Mesenchymal stem cell (in vitro differentiated cells and primary cell): ENCODE data around the gene SLC38A8.

ENCODE experiments used
- DNase-seq: peaks from one replicate; pipeline ENCODE4 v3.0.0-alpha.2; 2013
- H2AFZ ChIP-seq: one replicate; pipeline ENCODE4 v1.6.1; 2013; ENCODE audit warnings: low read depth, mild to moderate bottlenecking, control low read depth, inconsistent platforms, low read length, moderate library complexity
- H2AK5ac ChIP-seq: 2 replicates; pipeline ENCODE4 v1.6.1; 2013; ENCODE audit warnings: low read length, moderate library complexity, mild to moderate bottlenecking, inconsistent platforms; ENCODE audit not compliant: severe bottlenecking
- H2BK120ac ChIP-seq: one replicate; pipeline ENCODE4 v1.6.1; 2013; ENCODE audit warnings: low read depth, mild to moderate bottlenecking, inconsistent platforms, low read length, moderate library complexity
- H2BK12ac ChIP-seq, 2 experiments: one replicate each; pipeline ENCODE4 v1.6.1; 2013; ENCODE audit warnings: inconsistent platforms in 2 of 2, low read length in 2 of 2, mild to moderate bottlenecking in 2 of 2, moderate library complexity in 2 of 2, control low read depth in 1 of 2
- H2BK15ac ChIP-seq: one replicate; pipeline ENCODE4 v1.6.1; 2013; ENCODE audit warnings: mild to moderate bottlenecking, low read depth, inconsistent platforms; ENCODE audit not compliant: poor library complexity, severe bottlenecking
- H2BK5ac ChIP-seq: 2 replicates; pipeline ENCODE4 v1.6.1; 2013; ENCODE audit warnings: low read depth, mild to moderate bottlenecking, low read length, control low read depth, inconsistent platforms; ENCODE audit not compliant: poor library complexity, severe bottlenecking
- H3K14ac ChIP-seq, 2 experiments: one replicate each; pipeline ENCODE4 v1.6.1; 2013; ENCODE audit warnings: inconsistent platforms in 2 of 2, low read length in 2 of 2, control low read depth in 1 of 2, mild to moderate bottlenecking in 1 of 2, moderate library complexity in 1 of 2
- H3K18ac ChIP-seq, 2 experiments: one replicate each; pipeline ENCODE4 v1.6.1; 2013; ENCODE audit warnings: inconsistent platforms in 2 of 2, low read length in 2 of 2, control low read depth in 1 of 2, low read depth in 1 of 2, mild to moderate bottlenecking in 1 of 2
- H3K23ac ChIP-seq, 2 experiments: one replicate each; pipeline ENCODE4 v1.6.1; 2013; ENCODE audit warnings: inconsistent platforms in 2 of 2, low read length in 2 of 2, mild to moderate bottlenecking in 2 of 2, moderate library complexity in 2 of 2, control low read depth in 1 of 2
- H3K27ac ChIP-seq: 2 replicates; pipeline ENCODE4 v1.5.1; 2013; ENCODE audit warnings: mild to moderate bottlenecking, moderate library complexity, low read length, control low read depth, inconsistent platforms; ENCODE audit not compliant: poor library complexity, severe bottlenecking
- H3K27me3 ChIP-seq, 2 experiments: 2 replicates each; pipeline versions ENCODE4 v1.6.1 to v1.7.0; 2013; ENCODE audit warnings: low read length in 2 of 2, mild to moderate bottlenecking in 2 of 2, moderate library complexity in 2 of 2, control low read depth in 1 of 2, inconsistent platforms in 1 of 2; ENCODE audit not compliant: control insufficient read depth in 1 of 2, insufficient read depth in 1 of 2
- H3K36me3 ChIP-seq, 2 experiments: 2 replicates each; pipeline versions ENCODE4 v1.6.1 to v1.7.0; 2013; ENCODE audit warnings: low read length in 2 of 2, control low read depth in 1 of 2, inconsistent platforms in 1 of 2, low read depth in 1 of 2, mild to moderate bottlenecking in 1 of 2; ENCODE audit not compliant: insufficient read depth in 2 of 2, control insufficient read depth in 1 of 2
- H3K4ac ChIP-seq, 2 experiments: one replicate each; pipeline ENCODE4 v1.6.1; 2013; ENCODE audit warnings: inconsistent platforms in 2 of 2, low read length in 2 of 2, mild to moderate bottlenecking in 2 of 2, moderate library complexity in 2 of 2, control low read depth in 1 of 2, low read depth in 1 of 2
- H3K4me1 ChIP-seq: 2 replicates; pipeline ENCODE4 v1.6.1; 2013; ENCODE audit warnings: low read depth, low read length, control low read depth; ENCODE audit not compliant: control insufficient read depth, insufficient read depth
- H3K4me2 ChIP-seq: 2 replicates; pipeline ENCODE4 v1.6.1; 2013; ENCODE audit warnings: low read length, mild to moderate bottlenecking, inconsistent platforms; ENCODE audit not compliant: poor library complexity, severe bottlenecking
- H3K4me3 ChIP-seq, 2 experiments: 2 replicates each; pipeline versions ENCODE4 v1.5.1 to v1.7.0; 2013; ENCODE audit warnings: low read length in 2 of 2, mild to moderate bottlenecking in 2 of 2, control low read depth in 1 of 2, low read depth in 1 of 2; ENCODE audit not compliant: insufficient read depth in 1 of 2
- H3K79me1 ChIP-seq: replicated peaks from 2 replicates; pipeline ENCODE4 v1.6.1; 2013; ENCODE audit warnings: mild to moderate bottlenecking, control low read depth, low read length, inconsistent platforms; ENCODE audit not compliant: poor library complexity, severe bottlenecking
- H3K9ac ChIP-seq: 2 replicates; pipeline ENCODE4 v1.7.0; 2013; ENCODE audit warnings: mild to moderate bottlenecking, low read length, moderate library complexity
- H3K9me3 ChIP-seq: 2 replicates; pipeline ENCODE4 v1.7.0; 2013; ENCODE audit warnings: mild to moderate bottlenecking, low read length; ENCODE audit not compliant: control insufficient read depth
- H4K8ac ChIP-seq: one replicate; pipeline ENCODE4 v1.6.1; 2013; ENCODE audit warnings: inconsistent platforms, mild to moderate bottlenecking, low read length, moderate library complexity
- H4K91ac ChIP-seq: one replicate; pipeline ENCODE4 v1.6.1; 2013; ENCODE audit warnings: mild to moderate bottlenecking, low read length, inconsistent platforms
- WGBS: methylation state at CpG from one replicate; pipeline ENCODE4 v1.1.7; 2013; ENCODE audit warnings: mixed read lengths; 5-methylcytosine and 5-hydroxymethylcytosine counted together

SLC38A8 gene

GRCh38 chr16:84000989-84001642, 41.5 kb downstream of the SLC38A8 start:
- no peak overlapping the region for H3K4ac ChIP-seq
- H3K18ac ChIP-seq = no peak overlapping the region
- no peak overlapping the region for H4K91ac ChIP-seq
- H3K9me3 ChIP-seq = no peaks in the 10 kb centered on the region
- no peaks in the 10 kb centered on the region for H3K79me1 ChIP-seq
- no peak overlapping the region for H3K23ac ChIP-seq
- no peak overlapping the region for H2BK5ac ChIP-seq
- H3K9ac ChIP-seq = no peak overlapping the region
- H2AFZ ChIP-seq = no peak overlapping the region
- H2BK15ac ChIP-seq = peak overlapping the region; percentile 32
- H3K4me2 ChIP-seq = no peak overlapping the region
- H4K8ac ChIP-seq = peak overlapping the region; percentile 39
- H3K4me3 ChIP-seq = no peak overlapping the region
- no peak overlapping the region for H3K14ac ChIP-seq
- no peaks in the 10 kb centered on the region for H3K36me3 ChIP-seq
- peaks cover 37 to 53% of the 10 kb centered on the region in 2 experiments for H3K27me3 ChIP-seq
- H2BK120ac ChIP-seq = no peak overlapping the region
- H3K4me1 ChIP-seq = peaks cover 9% of the 10 kb centered on the region
- H2BK12ac ChIP-seq = no peak overlapping the region
- no peak overlapping the region for H2AK5ac ChIP-seq
- no peak overlapping the region for H3K27ac ChIP-seq
- DNase-seq = no peak
- 71% methylated on average over 13 of the region's 13 CpGs for WGBS

GRCh38 chr16:83998091-83998490, 44.5 kb downstream of the SLC38A8 start:
- no peak overlapping the region for H3K4me2 ChIP-seq
- H3K27me3 ChIP-seq = peaks cover 12 to 26% of the 10 kb centered on the region in 2 experiments
- H2BK5ac ChIP-seq = no peak overlapping the region
- H2AFZ ChIP-seq = no peak overlapping the region
- H4K8ac ChIP-seq = no peak overlapping the region
- H4K91ac ChIP-seq = no peak overlapping the region
- no peak for DNase-seq
- H3K27ac ChIP-seq = no peak overlapping the region
- no peak overlapping the region for H3K4me3 ChIP-seq
- no peak overlapping the region for H2BK15ac ChIP-seq
- H3K79me1 ChIP-seq = no peaks in the 10 kb centered on the region
- H3K4ac ChIP-seq = no peak overlapping the region
- H2BK12ac ChIP-seq = no peak overlapping the region
- H3K18ac ChIP-seq = no peak overlapping the region
- no peaks in the 10 kb centered on the region for H3K9me3 ChIP-seq
- H3K23ac ChIP-seq = no peak overlapping the region
- WGBS = 91% methylated on average over 13 of the region's 13 CpGs
- H3K9ac ChIP-seq = no peak overlapping the region
- H2BK120ac ChIP-seq = no peak overlapping the region
- peaks cover 15% of the 10 kb centered on the region for H3K4me1 ChIP-seq
- H2AK5ac ChIP-seq = no peak overlapping the region
- no peaks in the 10 kb centered on the region for H3K36me3 ChIP-seq
- H3K14ac ChIP-seq = no peak overlapping the region

GRCh38 chr16:83996481-83997252, 45.9 kb downstream of the SLC38A8 start:
- H3K4me3 ChIP-seq = no peak overlapping the region
- peaks cover 6 to 13% of the 10 kb centered on the region in 2 experiments for H3K27me3 ChIP-seq
- 86% methylated on average over 15 of the region's 15 CpGs for WGBS
- DNase-seq = no peak
- no peaks in the 10 kb centered on the region for H3K79me1 ChIP-seq
- no peak overlapping the region for H2BK15ac ChIP-seq
- peaks cover 15% of the 10 kb centered on the region for H3K4me1 ChIP-seq
- no peak overlapping the region for H2BK12ac ChIP-seq
- H4K91ac ChIP-seq = no peak overlapping the region
- H2BK120ac ChIP-seq = no peak overlapping the region
- H3K4me2 ChIP-seq = no peak overlapping the region
- H3K4ac ChIP-seq = no peak overlapping the region
- no peaks in the 10 kb centered on the region for H3K36me3 ChIP-seq
- H3K27ac ChIP-seq = no peak overlapping the region
- no peak overlapping the region for H4K8ac ChIP-seq
- peak overlapping the region in 1 of 2 experiments; percentile 26 for H3K14ac ChIP-seq
- no peaks in the 10 kb centered on the region for H3K9me3 ChIP-seq
- H3K9ac ChIP-seq = no peak overlapping the region
- no peak overlapping the region for H2BK5ac ChIP-seq
- no peak overlapping the region for H3K23ac ChIP-seq
- H2AK5ac ChIP-seq = no peak overlapping the region
- no peak overlapping the region for H3K18ac ChIP-seq
- no peak overlapping the region for H2AFZ ChIP-seq

GRCh38 chr16:83995754-83996153, 46.8 kb downstream of the SLC38A8 start:
- Histone ChIP-seq H4K91ac (no peak overlapping the region), H3K4ac (no peak overlapping the region), H3K4me1 (peaks cover 10% of the 10 kb centered on the region), H3K4me2 (peak overlapping the region; percentile 12), H3K27ac (no peak overlapping the region), H3K18ac (no peak overlapping the region), H2BK15ac (no peak overlapping the region), H4K8ac (no peak overlapping the region), H3K23ac (no peak overlapping the region), H2AK5ac (no peak overlapping the region), H3K9me3 (no peaks in the 10 kb centered on the region), H2AFZ (no peak overlapping the region), H3K79me1 (no peaks in the 10 kb centered on the region), H3K4me3 (no peak overlapping the region), H2BK12ac (no peak overlapping the region), H3K14ac (no peak overlapping the region), H3K36me3 (no peaks in the 10 kb centered on the region), H3K27me3 (peaks cover 4 to 13% of the 10 kb centered on the region in 2 experiments), H2BK120ac (no peak overlapping the region), H3K9ac (no peak overlapping the region), H2BK5ac (no peak overlapping the region)
- DNase-seq = no peak
- 50% methylated on average over 21 of the region's 21 CpGs for WGBS
